ENCODE results near the gene ZNF397. TPM values are rescaled to one million over a fixed set of nuclear protein-coding genes. Genes with fewer than 3 reads are reported as not detected.

ZNF397 gene
- total and polyA plus RNA-seq, 2 of the 13 experiments (the other 11 are each of a cell fraction or from before 2014, with no cell fraction given) = 4.7 to 9.4 TPM

GRCh38 chr18:35290094-35290735 is 49.4 kb downstream of the ZNF397 start, which contains the start of gene ZSCAN30 (continued):
- TF ChIP-seq CAMTA2 (CRISPR knock-in tag; IDR thresholded peaks at IDR 0.05; ENCODE audit: borderline replicate concordance) = peak; percentile 93; the same call in 1 of the 2 replicates
- TF ChIP-seq ZNF501 (CRISPR knock-in tag; IDR thresholded peaks at IDR 0.05) = peak; percentile 89
- peak; percentile 90; the same call in 1 of the 2 replicates for TF ChIP-seq ZNF530 (CRISPR knock-in tag; IDR thresholded peaks at IDR 0.05; ENCODE audit: low read depth)
- no peak; the same call in 2 of the 3 replicates for TF ChIP-seq MXI1 (IDR thresholded peaks at IDR 0.05; ENCODE audit: borderline replicate concordance, low read depth, low read length)
- no peak; the same call in 1 of the 2 replicates for TF ChIP-seq ZNF230 (CRISPR knock-in tag; IDR thresholded peaks at IDR 0.05)
- peak; percentile 99 for TF ChIP-seq ZNF563 (CRISPR knock-in tag; IDR thresholded peaks at IDR 0.05)
- TF ChIP-seq SUZ12 (IDR thresholded peaks at IDR 0.05; ENCODE audit: low read depth, low read length) = no peak
- TF ChIP-seq ZHX2 (IDR thresholded peaks at IDR 0.05; ENCODE audit: low read depth) = peak; percentile 85
- no peak for TF ChIP-seq ZHX2 (CRISPR knock-in tag; IDR thresholded peaks at IDR 0.05; ENCODE audit: borderline replicate concordance)
- 0 out of 2 replicates have a peak, but pooled peaks have one; percentile 36 for TF ChIP-seq ZNF567 (CRISPR knock-in tag; IDR thresholded peaks at IDR 0.05; ENCODE audit: borderline replicate concordance)
- TF ChIP-seq ZNF605 (CRISPR knock-in tag; IDR thresholded peaks at IDR 0.05) = peak; percentile 100
- TF ChIP-seq KDM6A (CRISPR knock-in tag; IDR thresholded peaks at IDR 0.05; ENCODE audit: low read depth) = 0 out of 2 replicates have a peak, but pooled peaks have one; percentile 12
- TF ChIP-seq, protein P1, sequence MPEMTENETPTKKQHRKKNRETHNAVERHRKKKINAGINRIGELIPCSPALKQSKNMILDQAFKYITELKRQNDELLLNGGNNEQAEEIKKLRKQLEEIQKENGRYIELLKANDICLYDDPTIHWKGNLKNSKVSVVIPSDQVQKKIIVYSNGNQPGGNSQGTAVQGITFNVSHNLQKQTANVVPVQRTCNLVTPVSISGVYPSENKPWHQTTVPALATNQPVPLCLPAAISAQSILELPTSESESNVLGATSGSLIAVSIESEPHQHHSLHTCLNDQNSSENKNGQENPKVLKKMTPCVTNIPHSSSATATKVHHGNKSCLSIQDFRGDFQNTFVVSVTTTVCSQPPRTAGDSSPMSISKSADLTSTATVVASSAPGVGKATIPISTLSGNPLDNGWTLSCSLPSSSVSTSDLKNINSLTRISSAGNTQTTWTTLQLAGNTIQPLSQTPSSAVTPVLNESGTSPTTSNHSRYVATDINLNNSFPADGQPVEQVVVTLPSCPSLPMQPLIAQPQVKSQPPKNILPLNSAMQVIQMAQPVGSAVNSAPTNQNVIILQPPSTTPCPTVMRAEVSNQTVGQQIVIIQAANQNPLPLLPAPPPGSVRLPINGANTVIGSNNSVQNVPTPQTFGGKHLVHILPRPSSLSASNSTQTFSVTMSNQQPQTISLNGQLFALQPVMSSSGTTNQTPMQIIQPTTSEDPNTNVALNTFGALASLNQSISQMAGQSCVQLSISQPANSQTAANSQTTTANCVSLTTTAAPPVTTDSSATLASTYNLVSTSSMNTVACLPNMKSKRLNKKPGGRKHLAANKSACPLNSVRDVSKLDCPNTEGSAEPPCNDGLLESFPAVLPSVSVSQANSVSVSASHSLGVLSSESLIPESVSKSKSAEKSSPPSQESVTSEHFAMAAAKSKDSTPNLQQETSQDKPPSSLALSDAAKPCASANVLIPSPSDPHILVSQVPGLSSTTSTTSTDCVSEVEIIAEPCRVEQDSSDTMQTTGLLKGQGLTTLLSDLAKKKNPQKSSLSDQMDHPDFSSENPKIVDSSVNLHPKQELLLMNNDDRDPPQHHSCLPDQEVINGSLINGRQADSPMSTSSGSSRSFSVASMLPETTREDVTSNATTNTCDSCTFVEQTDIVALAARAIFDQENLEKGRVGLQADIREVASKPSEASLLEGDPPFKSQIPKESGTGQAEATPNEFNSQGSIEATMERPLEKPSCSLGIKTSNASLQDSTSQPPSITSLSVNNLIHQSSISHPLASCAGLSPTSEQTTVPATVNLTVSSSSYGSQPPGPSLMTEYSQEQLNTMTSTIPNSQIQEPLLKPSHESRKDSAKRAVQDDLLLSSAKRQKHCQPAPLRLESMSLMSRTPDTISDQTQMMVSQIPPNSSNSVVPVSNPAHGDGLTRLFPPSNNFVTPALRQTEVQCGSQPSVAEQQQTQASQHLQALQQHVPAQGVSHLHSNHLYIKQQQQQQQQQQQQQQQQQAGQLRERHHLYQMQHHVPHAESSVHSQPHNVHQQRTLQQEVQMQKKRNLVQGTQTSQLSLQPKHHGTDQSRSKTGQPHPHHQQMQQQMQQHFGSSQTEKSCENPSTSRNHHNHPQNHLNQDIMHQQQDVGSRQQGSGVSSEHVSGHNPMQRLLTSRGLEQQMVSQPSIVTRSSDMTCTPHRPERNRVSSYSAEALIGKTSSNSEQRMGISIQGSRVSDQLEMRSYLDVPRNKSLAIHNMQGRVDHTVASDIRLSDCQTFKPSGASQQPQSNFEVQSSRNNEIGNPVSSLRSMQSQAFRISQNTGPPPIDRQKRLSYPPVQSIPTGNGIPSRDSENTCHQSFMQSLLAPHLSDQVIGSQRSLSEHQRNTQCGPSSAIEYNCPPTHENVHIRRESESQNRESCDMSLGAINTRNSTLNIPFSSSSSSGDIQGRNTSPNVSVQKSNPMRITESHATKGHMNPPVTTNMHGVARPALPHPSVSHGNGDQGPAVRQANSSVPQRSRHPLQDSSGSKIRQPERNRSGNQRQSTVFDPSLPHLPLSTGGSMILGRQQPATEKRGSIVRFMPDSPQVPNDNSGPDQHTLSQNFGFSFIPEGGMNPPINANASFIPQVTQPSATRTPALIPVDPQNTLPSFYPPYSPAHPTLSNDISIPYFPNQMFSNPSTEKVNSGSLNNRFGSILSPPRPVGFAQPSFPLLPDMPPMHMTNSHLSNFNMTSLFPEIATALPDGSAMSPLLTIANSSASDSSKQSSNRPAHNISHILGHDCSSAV (CRISPR knock-in tag; IDR thresholded peaks at IDR 0.05; ENCODE audit: borderline replicate concordance) = no peak
- 0 out of 2 replicates have a peak, but pooled peaks have one; percentile 8 for TF ChIP-seq RAD21 (CRISPR knock-in tag; IDR thresholded peaks at IDR 0.05)
- TF ChIP-seq MEIS1 (CRISPR knock-in tag; IDR thresholded peaks at IDR 0.05; ENCODE audit: borderline replicate concordance) = peak; percentile 86; the same call in 1 of the 2 replicates
- no peak for TF ChIP-seq GTF3A (CRISPR knock-in tag; conservative IDR thresholded peaks at IDR 0.05)

Measured in HepG2 (cell line).